AG09309 (cell line): Measurements from ENCODE around the gene IER3.
"Not testable (repeated sequence)": the region's sequence is repeated elsewhere in the genome, so short reads cannot be mapped to it uniquely, and the experiment has no call there.

Source experiments
- DNase-seq: peaks from one replicate; pipeline ENCODE4 v3.0.0-alpha.2; 2010; ENCODE audit warnings: low read depth
- H3K4me3 ChIP-seq: 2 replicates; pipeline ENCODE4 v1.5.1; 2011; ENCODE audit warnings: mild to moderate bottlenecking, low read depth, low read length, moderate library complexity; ENCODE audit not compliant: control insufficient read depth
- TF ChIP-seq, protein P1 (sequence below): IDR thresholded peaks from 2 replicates; pipeline ENCODE4 v1.5.1; 2011; ENCODE audit warnings: mild to moderate bottlenecking, low read depth, low read length, inconsistent platforms; ENCODE audit not compliant: insufficient read depth, control insufficient read depth; ENCODE audit errors: missing control alignments

Gene IER3

DNA sequence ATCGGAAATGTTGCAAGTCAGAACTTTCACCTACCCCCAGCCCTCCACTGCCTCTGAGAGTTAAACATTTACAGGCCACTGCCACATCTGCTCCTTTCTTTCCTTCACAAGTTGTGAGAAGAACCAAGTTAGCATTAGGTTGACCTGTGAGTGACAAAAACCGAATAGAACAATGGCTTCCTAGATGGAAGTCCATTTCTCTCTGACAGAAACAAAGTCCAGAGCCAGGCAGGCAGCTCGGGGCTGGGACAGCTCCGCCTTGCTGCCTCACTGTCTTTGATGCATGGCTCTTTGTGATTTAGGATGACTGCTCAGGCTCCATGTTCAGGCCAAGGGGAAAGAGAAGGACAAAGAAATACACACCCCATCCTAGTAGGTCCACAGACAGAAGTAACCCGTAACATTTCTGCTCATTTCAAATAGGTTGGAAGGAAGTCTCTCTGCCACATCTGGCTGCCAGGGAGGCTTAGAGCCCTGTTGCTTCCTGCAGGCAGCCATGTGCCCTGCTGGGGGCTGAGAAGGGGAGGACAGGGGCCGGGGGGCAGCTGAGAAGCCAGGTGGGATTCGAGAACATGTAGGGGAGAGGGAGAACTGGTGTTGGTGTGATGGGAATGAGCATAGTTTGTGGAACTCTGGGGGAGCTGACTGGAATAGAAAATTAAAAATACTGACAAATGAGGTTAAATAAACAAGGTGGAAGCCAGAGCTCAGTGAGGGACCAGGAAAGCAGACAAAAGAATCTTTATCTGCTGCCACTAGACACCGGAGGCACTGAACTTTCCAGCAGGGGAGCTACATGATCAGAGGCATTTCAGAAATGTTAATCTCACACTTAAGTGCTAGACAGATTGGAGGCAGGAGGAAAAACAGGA lies 19.5 kb upstream of the IER3 start:
- no peak for DNase-seq
- TF ChIP-seq, protein P1, sequence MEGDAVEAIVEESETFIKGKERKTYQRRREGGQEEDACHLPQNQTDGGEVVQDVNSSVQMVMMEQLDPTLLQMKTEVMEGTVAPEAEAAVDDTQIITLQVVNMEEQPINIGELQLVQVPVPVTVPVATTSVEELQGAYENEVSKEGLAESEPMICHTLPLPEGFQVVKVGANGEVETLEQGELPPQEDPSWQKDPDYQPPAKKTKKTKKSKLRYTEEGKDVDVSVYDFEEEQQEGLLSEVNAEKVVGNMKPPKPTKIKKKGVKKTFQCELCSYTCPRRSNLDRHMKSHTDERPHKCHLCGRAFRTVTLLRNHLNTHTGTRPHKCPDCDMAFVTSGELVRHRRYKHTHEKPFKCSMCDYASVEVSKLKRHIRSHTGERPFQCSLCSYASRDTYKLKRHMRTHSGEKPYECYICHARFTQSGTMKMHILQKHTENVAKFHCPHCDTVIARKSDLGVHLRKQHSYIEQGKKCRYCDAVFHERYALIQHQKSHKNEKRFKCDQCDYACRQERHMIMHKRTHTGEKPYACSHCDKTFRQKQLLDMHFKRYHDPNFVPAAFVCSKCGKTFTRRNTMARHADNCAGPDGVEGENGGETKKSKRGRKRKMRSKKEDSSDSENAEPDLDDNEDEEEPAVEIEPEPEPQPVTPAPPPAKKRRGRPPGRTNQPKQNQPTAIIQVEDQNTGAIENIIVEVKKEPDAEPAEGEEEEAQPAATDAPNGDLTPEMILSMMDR = no peak
- H3K4me3 ChIP-seq = no peak overlapping the region

- H3K4me3 ChIP-seq = no peak overlapping the region
- TF ChIP-seq, protein P1 = no peak
- no peak for DNase-seq
Observed at GRCh38 chr6:30763155-30763617, 18.8 kb upstream of the IER3 start.

DNA sequence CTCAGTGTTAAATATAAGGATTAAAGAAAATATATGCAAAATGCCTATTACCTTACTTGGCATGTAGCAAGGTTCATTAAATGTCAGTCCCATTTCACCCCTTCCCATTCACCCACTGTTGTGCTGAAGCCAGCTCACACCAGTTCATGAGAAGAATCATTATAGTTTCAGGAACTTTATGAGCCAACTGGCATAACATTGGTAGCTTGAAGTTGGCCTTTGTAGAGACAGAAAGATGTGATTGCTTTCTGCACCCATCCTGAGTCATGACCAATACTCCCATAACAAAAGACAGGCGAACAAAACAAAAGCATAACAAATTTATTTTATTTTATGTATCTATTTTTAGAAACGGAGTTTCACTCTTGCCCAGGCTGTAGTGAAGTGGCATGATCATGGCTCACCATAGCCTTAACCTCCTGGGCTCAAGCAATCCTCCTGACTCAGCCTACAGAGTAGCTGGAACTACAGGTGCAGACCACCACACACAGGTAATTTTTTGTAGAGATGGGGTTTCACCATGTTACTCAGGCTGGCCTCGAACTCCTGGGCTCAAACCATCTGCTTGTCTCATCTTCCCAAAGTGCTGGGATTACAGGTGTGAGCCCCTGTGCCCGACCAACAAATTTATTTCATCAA lies 17.6 kb upstream of the IER3 start:
- H3K4me3 ChIP-seq = no peak overlapping the region
- no peak for DNase-seq

DNA sequence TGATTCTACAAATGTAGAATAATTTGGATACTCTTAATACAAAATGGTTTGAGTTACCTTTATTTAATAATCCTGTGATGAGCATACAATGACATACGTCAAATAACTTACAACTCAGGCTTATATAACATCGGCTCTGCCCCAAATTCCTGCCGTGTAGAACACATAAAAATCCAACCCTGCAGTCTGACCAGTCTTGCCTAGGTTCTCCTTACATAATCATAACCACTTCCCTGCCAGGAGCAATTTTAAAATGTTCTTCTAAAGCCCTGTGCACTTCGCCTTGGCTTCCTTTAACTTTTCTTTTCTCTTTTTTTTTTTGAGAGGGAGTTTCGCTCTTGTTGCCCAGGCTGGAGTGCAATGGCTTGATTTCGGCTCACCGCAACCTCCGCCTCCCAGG lies 16.2 kb upstream of the IER3 start:
- no peak for DNase-seq
- H3K4me3 ChIP-seq = no peak overlapping the region
- TF ChIP-seq, protein P1 = no peak

More for the DNA sequence above, 17.6 kb upstream of the IER3 start:
- TF ChIP-seq, protein P1 = no peak

GRCh38 chr6:30759575-30760239 lies 15.4 kb upstream of the IER3 start:
- TF ChIP-seq, protein P1 = no peak
- DNase-seq = peak; percentile 88
- no peak overlapping the region for H3K4me3 ChIP-seq

GRCh38 chr6:30757261-30757904 lies 13.0 kb upstream of the IER3 start:
- no peak overlapping the region for H3K4me3 ChIP-seq
- DNase-seq = no peak
- TF ChIP-seq, protein P1 = no peak

- not testable (repeated sequence) for H3K4me3 ChIP-seq
Observed at GRCh38 chr6:30756405-30757003, 12.2 kb upstream of the IER3 start.

More at GRCh38 chr6:30756405-30757003, 12.2 kb upstream of the IER3 start:
- not testable (repeated sequence) for DNase-seq
